Muscle of arm (tissue), 14 donors: ENCODE data around the gene LAS1L. TPM values are rescaled to one million over a fixed set of nuclear protein-coding genes. Genes with fewer than 3 reads are reported as not detected.
A peak's percentile ranks its signal among the peaks of the same experiment; 100 is the strongest.
"Not testable (repeated sequence)": the region's sequence is repeated elsewhere in the genome, so short reads cannot be mapped to it uniquely, and the experiment has no call there.

Experiments
- DNase-seq: peaks from one replicate; pipeline ENCODE4 v3.0.0-alpha.2; 2013
- long read RNA-seq, 11 donors: transcript quantifications; one replicate each; lab custom pipeline, GENCODE V29; 2026
- polyA plus RNA-seq, 12 donors: library from polyadenylated mRNA; unstranded; fragments of 120-200 nt; gene quantifications; one replicate each; pipeline ENCODE4 v1.2.1, GENCODE V29; 2013; ENCODE audit not compliant: insufficient read length in 12 of 12

The LAS1L gene
- 10 to 100 TPM in 11 of 12 donors, not detected in 1; 19.6 to 33.7 (median 22.8) TPM for polyA plus RNA-seq
- long read RNA-seq, donor 1, partial matches to known transcripts = 0 of 1 reads
- long read RNA-seq, donor 1, other reads (novel, unspliced or antisense) = 0 of 1 reads
- long read RNA-seq, donor 2, partial matches to known transcripts = 0 of 5 reads
- long read RNA-seq, donor 2, other reads (novel, unspliced or antisense) = 0 of 5 reads
- long read RNA-seq, donor 3 = 0 reads
- long read RNA-seq, donor 4, partial matches to known transcripts = 0 of 1 reads
- long read RNA-seq, donor 4, other reads (novel, unspliced or antisense) = 0 of 1 reads
- long read RNA-seq, donor 5, partial matches to known transcripts = 5 of 10 reads
- long read RNA-seq, donor 5, other reads (novel, unspliced or antisense) = 0 of 10 reads
- long read RNA-seq, donor 6, partial matches to known transcripts = 0 of 4 reads
- long read RNA-seq, donor 6, other reads (novel, unspliced or antisense) = 0 of 4 reads
- long read RNA-seq, donor 7, partial matches to known transcripts = 0 of 1 reads
- long read RNA-seq, donor 7, other reads (novel, unspliced or antisense) = 0 of 1 reads
- long read RNA-seq, donor 8, partial matches to known transcripts = 0 of 2 reads
- long read RNA-seq, donor 8, other reads (novel, unspliced or antisense) = 0 of 2 reads
- long read RNA-seq, donor 9, partial matches to known transcripts = 0 of 2 reads
- long read RNA-seq, donor 9, other reads (novel, unspliced or antisense) = 0 of 2 reads
- long read RNA-seq, donor 10, partial matches to known transcripts = 0 of 2 reads
- long read RNA-seq, donor 10, other reads (novel, unspliced or antisense) = 0 of 2 reads
- long read RNA-seq, donor 11, partial matches to known transcripts = 0 of 1 reads
- long read RNA-seq, donor 11, other reads (novel, unspliced or antisense) = 0 of 1 reads

- DNase-seq = peak; percentile 94
Observed at GRCh38 chrX:65534450-65535292, at the start of gene LAS1L. Gene LAS1L, minus strand, starts transcription at chrX:65534787. Its CDS starts 72 bp downstream, at chrX:65534715.

GRCh38 chrX:65582450-65583082, 48.0 kb upstream of the LAS1L start:
- DNase-seq = no peak

- peak; percentile 74 for DNase-seq
Observed at GRCh38 chrX:65581661-65582339, 47.2 kb upstream of the LAS1L start.

DNA sequence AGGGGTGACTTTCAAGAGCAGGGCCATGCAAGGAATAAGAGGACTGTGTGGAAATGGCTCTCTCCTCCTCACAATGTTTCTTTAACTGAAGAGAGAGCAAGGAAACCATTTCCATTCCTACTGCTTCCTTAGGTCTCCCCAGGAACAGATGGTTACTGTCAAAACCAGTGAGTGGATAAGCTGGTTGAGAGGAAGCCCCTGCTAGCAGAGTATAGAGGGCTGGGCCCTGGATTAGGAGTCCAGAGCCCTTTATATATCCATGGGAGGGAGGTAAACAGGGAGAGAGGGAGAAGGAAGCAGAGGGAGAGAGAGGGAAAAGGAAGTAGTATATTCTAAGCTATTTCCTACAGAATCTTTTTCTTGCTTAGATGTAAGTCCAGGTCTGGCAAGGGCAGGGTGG, 43.8 kb upstream of the LAS1L start:
- no peak for DNase-seq

GRCh38 chrX:65576160-65576559, 41.6 kb upstream of the LAS1L start:
- DNase-seq = no peak

DNA sequence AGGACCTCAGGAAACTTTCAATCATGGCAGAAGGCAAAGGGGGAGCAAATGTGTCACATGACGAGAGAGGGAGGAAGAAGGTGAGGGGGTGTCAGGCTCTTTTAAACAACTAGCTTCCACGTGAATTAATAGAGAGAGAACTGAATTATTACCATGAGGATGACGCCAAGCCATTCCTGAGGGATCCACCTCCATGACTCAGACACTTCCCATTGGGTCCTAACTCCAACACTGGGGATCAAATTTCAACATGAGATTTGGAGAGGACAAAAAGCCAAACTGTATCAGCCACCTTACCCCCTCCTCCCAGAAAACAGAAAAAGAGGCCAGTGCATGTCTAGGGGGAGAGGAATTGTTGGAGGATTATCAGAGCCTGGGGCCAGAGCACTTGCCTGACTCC, 40.4 kb upstream of the LAS1L start:
- DNase-seq = no peak

DNA sequence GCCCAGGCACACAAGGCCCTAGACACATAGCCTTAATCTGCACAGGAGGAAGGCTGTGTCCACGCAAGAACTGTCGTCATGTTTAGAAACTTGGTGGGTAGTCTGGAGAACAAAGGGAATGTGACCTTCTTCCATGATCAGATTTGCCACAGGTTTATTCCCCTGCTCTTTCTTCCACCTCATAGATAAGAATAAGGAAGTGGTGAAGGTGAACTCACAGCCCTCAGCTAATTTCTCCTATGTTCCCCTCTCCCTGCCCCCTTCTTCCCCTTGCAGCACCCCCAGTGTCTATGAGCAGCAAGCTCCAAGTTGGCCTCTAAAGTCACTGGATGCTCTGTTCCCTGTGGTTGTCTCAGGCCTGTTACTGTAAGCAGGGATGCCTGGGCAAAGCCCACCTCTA, 39.8 kb upstream of the LAS1L start:
- DNase-seq = no peak

GRCh38 chrX:65572971-65573370, 38.4 kb upstream of the LAS1L start:
- DNase-seq = no peak

GRCh38 chrX:65562850-65563249, 28.3 kb upstream of the LAS1L start:
- DNase-seq = not testable (repeated sequence)

- DNase-seq = no peak
Observed at GRCh38 chrX:65551489-65552339, 17.1 kb upstream of the LAS1L start.

DNA sequence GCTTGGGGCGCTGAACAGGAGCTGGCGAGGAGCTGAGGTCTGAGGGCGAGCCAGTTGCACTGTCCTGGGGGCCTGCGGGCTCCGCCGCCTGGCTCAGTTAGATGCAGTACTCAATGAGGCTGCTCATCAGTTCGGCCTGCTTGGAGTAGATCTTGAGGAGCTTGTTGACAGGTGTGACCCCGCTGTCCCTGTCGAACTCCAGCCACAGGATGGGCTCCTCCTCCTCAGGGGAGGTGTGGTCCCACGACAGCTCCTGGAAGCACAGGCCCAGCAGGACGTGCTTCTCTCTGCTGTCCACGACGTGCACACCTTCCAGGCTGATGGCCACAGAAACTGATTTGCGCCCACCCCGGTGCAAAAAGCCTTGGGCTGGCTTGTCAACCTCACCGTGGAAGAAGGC, 16.5 kb upstream of the LAS1L start:
- no peak for DNase-seq

GRCh38 chrX:65545456-65545855, 10.9 kb upstream of the LAS1L start:
- no peak for DNase-seq

GRCh38 chrX:65537229-65537628, 2.6 kb upstream of the LAS1L start:
- DNase-seq = no peak

DNA sequence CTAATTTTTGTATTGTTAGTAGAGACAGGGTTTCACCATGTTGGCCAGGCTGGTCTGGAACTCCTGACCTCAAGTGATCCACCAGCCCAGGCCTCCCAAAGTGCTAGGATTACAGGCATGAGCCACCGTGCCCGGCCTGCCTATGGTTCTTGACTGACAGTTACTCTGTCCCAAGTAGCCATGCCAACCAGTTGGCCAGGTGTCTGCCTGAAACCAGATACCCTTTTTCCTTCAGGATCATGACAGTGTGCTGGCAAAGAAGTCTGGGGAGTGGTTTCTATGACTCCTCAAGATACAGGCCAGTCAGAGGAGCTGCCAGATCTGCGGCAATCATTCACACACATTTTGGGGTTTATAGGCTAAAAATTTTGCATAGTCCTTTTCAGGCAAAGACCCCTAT, 1.7 kb upstream of the LAS1L start:
- DNase-seq = no peak

DNA sequence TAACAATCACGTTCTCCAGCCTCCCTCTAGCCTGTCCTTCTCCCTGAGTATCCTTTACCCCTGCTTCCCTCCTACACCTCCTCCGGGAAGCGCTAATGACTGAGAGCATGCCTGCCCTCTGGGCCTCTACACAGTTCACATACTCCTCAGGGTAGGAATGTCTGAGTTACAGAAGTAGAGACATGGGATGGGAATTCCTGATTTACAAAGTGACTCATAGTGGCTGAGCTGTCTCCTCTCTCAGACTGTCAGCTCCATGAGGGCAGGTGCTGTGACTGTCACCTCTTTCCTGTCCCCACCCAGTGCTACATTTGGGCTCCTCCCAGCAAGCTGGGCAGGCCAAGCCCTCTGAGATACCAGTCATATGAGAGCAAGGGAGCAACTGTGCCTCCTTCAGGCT, 2.6 kb downstream of the LAS1L start:
- no peak for DNase-seq

DNA sequence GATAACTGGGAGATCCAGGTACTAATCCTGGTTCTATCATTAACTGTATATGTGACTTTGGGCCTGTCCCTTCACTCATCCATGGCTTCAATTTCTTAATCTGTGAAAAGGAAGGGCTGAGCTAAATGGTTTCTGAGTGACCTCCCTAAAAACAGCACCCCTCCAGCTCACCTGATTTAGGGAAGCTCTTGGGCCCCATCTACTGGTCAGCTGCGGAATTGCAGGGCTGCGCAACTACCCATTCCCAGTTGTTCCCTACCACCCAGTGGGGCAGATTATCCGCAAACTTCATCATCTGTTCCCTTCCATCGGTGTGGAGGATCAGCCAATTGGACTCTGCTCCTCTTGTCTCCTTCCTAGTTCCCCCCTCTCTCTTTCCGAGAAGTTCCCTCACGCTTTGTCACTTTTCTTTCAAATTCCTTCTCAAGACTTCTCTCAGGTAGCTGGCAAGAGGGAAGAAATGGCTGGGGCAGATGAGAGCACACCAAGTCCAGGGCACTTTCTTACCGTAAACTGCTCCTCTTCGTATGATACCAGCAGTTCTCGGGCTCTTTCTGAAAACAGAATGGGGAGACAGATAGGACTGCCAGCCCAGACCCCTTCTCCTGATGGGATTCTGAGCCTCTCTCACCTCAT, 5.8 kb downstream of the LAS1L start:
- DNase-seq = peak; percentile 18

DNA sequence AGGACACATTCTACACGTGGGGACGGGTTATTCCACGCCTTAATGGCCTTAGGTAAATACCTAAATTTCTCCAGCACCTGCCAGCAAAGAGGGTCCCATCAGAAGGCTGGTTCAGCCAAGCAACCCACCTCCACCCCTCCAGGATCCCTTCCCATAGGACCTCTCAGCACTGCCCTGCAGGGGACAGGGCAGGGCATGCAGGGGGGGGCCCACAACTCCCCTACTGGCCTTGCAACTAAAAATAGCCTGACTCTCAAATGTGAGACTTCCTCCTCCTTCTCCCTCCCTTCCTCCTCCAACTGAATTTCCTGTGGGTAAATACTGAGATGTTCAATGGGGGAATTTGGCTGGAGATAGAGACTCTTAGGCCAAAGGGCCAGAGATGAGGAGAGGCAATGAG, 6.3 kb downstream of the LAS1L start:
- DNase-seq = no peak

GRCh38 chrX:65524139-65524538, 10.4 kb downstream of the LAS1L start:
- no peak for DNase-seq

GRCh38 chrX:65522739-65523372, 11.7 kb downstream of the LAS1L start:
- no peak for DNase-seq
